Measurements from ENCODE around the gene GGNBP2. TPM values are rescaled to one million over a fixed set of nuclear protein-coding genes. Genes with fewer than 3 reads are reported as not detected.
A peak's percentile ranks its signal among the peaks of the same experiment; 100 is the strongest.

Gene GGNBP2
- total and polyA plus RNA-seq, 2 donors from 2014 or later: 43.0 to 86.8 TPM

GRCh38 chr17:36545465-36546417, 1.0 kb downstream of the GGNBP2 start:
- intact Hi-C loops (cut with DNase I): no loop called here
- Histone ChIP-seq H3K27me3 (ENCODE audit: control insufficient read depth, insufficient read depth, low read length) (no peaks in the 10 kb centered on the region), H3K4me3 (ENCODE audit: low read length in 3 of 3) (peak overlapping the region; percentile 83 to 85 (median 84)), H3K27ac (ENCODE audit: low read depth in 2 of 2, low read length in 2 of 2) (peak overlapping the region; percentile 80 to 86), H3K9me3 (ENCODE audit: control insufficient read depth in 2 of 3, insufficient read depth in 1 of 3, low read length in 3 of 3) (no peaks in the 10 kb centered on the region), H3K36me3 (ENCODE audit: control insufficient read depth in 2 of 3, insufficient read depth in 3 of 3, low read length in 3 of 3) (peaks cover 0 to 4% (median 0%) of the 10 kb centered on the region in 3 donors), H3K4me1 (ENCODE audit: control insufficient read depth in 2 of 3, insufficient read depth in 2 of 3, low read depth in 1 of 3, low read length in 3 of 3) (peaks cover 7 to 19% (median 14%) of the 10 kb centered on the region in 3 donors), H3K9ac (ENCODE audit: low read length in 3 of 3) (peak overlapping the region; percentile 50 to 77 (median 66))
- no peak for TF ChIP-seq CTCF (IDR thresholded peaks at IDR 0.05; ENCODE audit: borderline replicate concordance, extremely low read depth, insufficient read depth)
- no peak for FAIRE-seq
- DNase-seq: peak; percentile 99

- no peaks in the 10 kb centered on the region for H3K27me3 ChIP-seq (ENCODE audit: control insufficient read depth, insufficient read depth, low read length)
- DNase-seq: no peak
- peak overlapping the region in 1 of 2 donors; percentile 86 for H3K27ac ChIP-seq (ENCODE audit: low read depth in 2 of 2, low read length in 2 of 2)
- no peak for TF ChIP-seq CTCF (IDR thresholded peaks at IDR 0.05; ENCODE audit: borderline replicate concordance, extremely low read depth, insufficient read depth)
- peaks cover 0 to 4% (median 0%) of the 10 kb centered on the region in 3 donors for H3K36me3 ChIP-seq (ENCODE audit: control insufficient read depth in 2 of 3, insufficient read depth in 3 of 3, low read length in 3 of 3)
- intact Hi-C loops (cut with DNase I): no loop called here
- no peak for FAIRE-seq
- peak overlapping the region; percentile 83 to 85 (median 84) for H3K4me3 ChIP-seq (ENCODE audit: low read length in 3 of 3)
- no peaks in the 10 kb centered on the region for H3K9me3 ChIP-seq (ENCODE audit: control insufficient read depth in 2 of 3, insufficient read depth in 1 of 3, low read length in 3 of 3)
- H3K4me1 ChIP-seq (ENCODE audit: control insufficient read depth in 2 of 3, insufficient read depth in 2 of 3, low read depth in 1 of 3, low read length in 3 of 3): peaks cover 7 to 19% (median 14%) of the 10 kb centered on the region in 3 donors
- peak overlapping the region; percentile 50 to 77 (median 66) for H3K9ac ChIP-seq (ENCODE audit: low read length in 3 of 3)
Observed at GRCh38 chr17:36546418-36547093, 1.8 kb downstream of the GGNBP2 start.

GRCh38 chr17:36547776-36548175, 3.1 kb downstream of the GGNBP2 start:
- intact Hi-C loops (cut with DNase I): no loop called here
- FAIRE-seq: no peak
- H3K36me3 ChIP-seq (ENCODE audit: control insufficient read depth in 2 of 3, insufficient read depth in 3 of 3, low read length in 3 of 3): peaks cover 0 to 4% (median 0%) of the 10 kb centered on the region in 3 donors
- no peak overlapping the region for H3K4me3 ChIP-seq (ENCODE audit: low read length in 3 of 3)
- no peak for TF ChIP-seq CTCF (IDR thresholded peaks at IDR 0.05; ENCODE audit: borderline replicate concordance, extremely low read depth, insufficient read depth)
- H3K27me3 ChIP-seq (ENCODE audit: control insufficient read depth, insufficient read depth, low read length): no peaks in the 10 kb centered on the region
- H3K9me3 ChIP-seq (ENCODE audit: control insufficient read depth in 2 of 3, insufficient read depth in 1 of 3, low read length in 3 of 3): no peaks in the 10 kb centered on the region
- H3K9ac ChIP-seq (ENCODE audit: low read length in 3 of 3): no peak overlapping the region
- no peak overlapping the region for H3K27ac ChIP-seq (ENCODE audit: low read depth in 2 of 2, low read length in 2 of 2)
- no peak for DNase-seq
- peaks cover 7 to 19% (median 14%) of the 10 kb centered on the region in 3 donors for H3K4me1 ChIP-seq (ENCODE audit: control insufficient read depth in 2 of 3, insufficient read depth in 2 of 3, low read depth in 1 of 3, low read length in 3 of 3)
